K562 (cell line): ENCODE measurements around the gene DNAJC13. TPM values are rescaled to one million over a fixed set of nuclear protein-coding genes. Genes with fewer than 3 reads are reported as not detected.

Experiments
- ASH1L ChIP-seq: fragments of 450-650 bp; IDR thresholded peaks from 2 replicates; pipeline ENCODE4 v1.6.1; 2018; ENCODE audit warnings: borderline replicate concordance, mild to moderate bottlenecking, low read depth; ENCODE audit not compliant: partially characterized antibody
- CC2D1A ChIP-seq: fragments of 450-650 bp; IDR thresholded peaks from 2 replicates; pipeline ENCODE4 v1.6.1; 2017; ENCODE audit warnings: mild to moderate bottlenecking
- CLOCK ChIP-seq: fragments of 250-450 bp; sonication (Bioruptor Pico); IDR thresholded peaks from 2 replicates; pipeline ENCODE4 v1.4.0; 2020; ENCODE audit warnings: mild to moderate bottlenecking, moderate library complexity, borderline replicate concordance
- CTBP1 ChIP-seq: fragments of 450-650 bp; IDR thresholded peaks from 2 replicates; pipeline ENCODE4 v1.6.1; 2016; ENCODE audit warnings: borderline replicate concordance
- DACH1 ChIP-seq: fragments of 450-650 bp; IDR thresholded peaks from 2 replicates; pipeline ENCODE4 v1.6.1; 2018; ENCODE audit not compliant: partially characterized antibody
- DLX4 ChIP-seq: fragments of 250-450 bp; sonication (Bioruptor Pico); IDR thresholded peaks from 2 replicates; pipeline ENCODE4 v1.6.1; 2021; ENCODE audit warnings: mild to moderate bottlenecking
- EGR1 ChIP-seq: fragments of 450-650 bp; conservative IDR thresholded peaks from 2 replicates; pipeline ENCODE4 v1.6.1; 2017; ENCODE audit warnings: mild to moderate bottlenecking
- ELK1 ChIP-seq: sonication (generic); formaldehyde crosslinking; IDR thresholded peaks from 2 replicates; pipeline ENCODE4 v1.8.1; 2022; ENCODE audit warnings: missing genetic modification reagents
- ETV5 ChIP-seq: sonication (generic); formaldehyde crosslinking; IDR thresholded peaks from 2 replicates; pipeline ENCODE4 v1.4.0; 2020; ENCODE audit warnings: low read depth, mild to moderate bottlenecking, missing genetic modification reagents
- HDAC6 ChIP-seq: IDR thresholded peaks from 2 replicates; pipeline ENCODE4 v1.6.1; 2012; ENCODE audit warnings: low read depth, mild to moderate bottlenecking, control low read depth, inconsistent platforms, low read length, moderate library complexity
- HNRNPUL1 ChIP-seq: fragments of 200-400 bp; formaldehyde crosslinking; IDR thresholded peaks from 2 replicates; pipeline ENCODE4 v1.6.1; 2017; ENCODE audit warnings: low read length
- MLX ChIP-seq, 2 experiments: fragments of 450-650 bp in 1 of 2; sonication (generic) in 1 of 2; formaldehyde crosslinking; conservative IDR thresholded peaks; 2 replicates each; pipeline versions ENCODE4 v1.4.0 to v1.8.1; 2020 to 2022; ENCODE audit warnings: mild to moderate bottlenecking in 1 of 2, missing genetic modification reagents in 1 of 2
- NR3C1 ChIP-seq: sonication (generic); formaldehyde crosslinking; IDR thresholded peaks from 2 replicates; pipeline ENCODE4 v1.8.1; 2022; ENCODE audit warnings: missing genetic modification reagents
- POLR2G ChIP-seq: fragments of 200-400 bp; formaldehyde crosslinking; IDR thresholded peaks from 2 replicates; pipeline ENCODE4 v1.6.1; 2017; ENCODE audit warnings: low read depth, mild to moderate bottlenecking, antibody characterized with exemption, low read length, moderate library complexity
- RAD21 ChIP-seq, 2 experiments: fragments of 250-450 bp in 1 of 2; fragments of 450-650 bp in 1 of 2; sonication (Bioruptor Pico) in 1 of 2; formaldehyde crosslinking in 1 of 2; IDR thresholded peaks in 1 of 2; conservative IDR thresholded peaks in 1 of 2; 2 replicates each; pipeline versions ENCODE4 v1.4.0 to v1.8.0; 2020 to 2022; ENCODE audit warnings: mild to moderate bottlenecking in 2 of 2, moderate library complexity in 1 of 2
- UBTF ChIP-seq, 2 experiments: IDR thresholded peaks; 2 replicates each; pipeline ENCODE4 v1.6.1; 2012; ENCODE audit warnings: improper control_type of control experiment in 2 of 2, low read depth in 2 of 2, low read length in 2 of 2, borderline replicate concordance in 1 of 2
- polyA plus RNA-seq, 8 experiments: library from polyadenylated mRNA; depleted of rRNA in 4 of 8; stranded (reverse) in 5 of 8; unstranded in 3 of 8; fragments of >200 nt; fragmentation: Nextera tagmentation in 2 of 8; fragmentation: Illumina TruSeq in 1 of 8; extraction: Ambion mirVana in 2 of 8; extraction: Trizol in 1 of 8; gene quantifications; 2 replicates each; pipeline versions ENCODE4 v1.2.1 to v1.2.3, GENCODE V29; 2011 to 2014; ENCODE audit warnings: inconsistent platforms in 1 of 8, missing spikeins in 1 of 8
- total RNA-seq, 7 experiments: library from RNA; depleted of rRNA in 6 of 7; stranded (reverse); fragments of >200 nt in 6 of 7; fragmentation: Illumina TruSeq in 2 of 7; extraction: Trizol in 2 of 7; gene quantifications; 2 replicates each; pipeline versions ENCODE4 v1.2.1 to v1.2.3, GENCODE V29; 2011 to 2021; ENCODE audit warnings: low replicate concordance in 1 of 7
- TF ChIP-seq, protein P1 (sequence below): sonication (generic); formaldehyde crosslinking; IDR thresholded peaks from 2 replicates; pipeline ENCODE4 v1.8.1; 2022; ENCODE audit warnings: missing genetic modification reagents

The DNAJC13 gene
- total and polyA plus RNA-seq, 9 of the 15 experiments (the other 6 are each of a cell fraction or from before 2014, with no cell fraction given) = 2.9 to 17.1 (median 10.2) TPM

GRCh38 chr3:132416807-132417694, at the start of gene DNAJC13 (continued):
- TF ChIP-seq CLOCK (CRISPR knock-in tag) (no peak), DACH1 (peak; percentile 92), DLX4 (CRISPR knock-in tag) (no peak), ASH1L (no peak), ETV5 (CRISPR knock-in tag) (no peak), UBTF (IDR thresholded peaks at IDR 0.05; ENCODE audit: borderline replicate concordance in 1 of 2, low read depth in 2 of 2, low read length in 2 of 2) (no peak), HNRNPUL1 (no peak), CC2D1A (no peak), POLR2G (peak; percentile 83), ELK1 (CRISPR knock-in tag) (no peak), RAD21 (CRISPR knock-in tag; conservative IDR thresholded peaks at IDR 0.05 in 1 of 2, IDR thresholded peaks at IDR 0.05 in 1 of 2) (no peak), CTBP1 (peak; percentile 20; the same call in 1 of the 2 replicates), MLX (CRISPR knock-in tag; conservative IDR thresholded peaks at IDR 0.05) (no peak), HDAC6 (no peak), NR3C1 (CRISPR knock-in tag) (no peak), EGR1 (peak; percentile 71; the same call in 1 of the 2 replicates)
- TF ChIP-seq, protein P1, sequence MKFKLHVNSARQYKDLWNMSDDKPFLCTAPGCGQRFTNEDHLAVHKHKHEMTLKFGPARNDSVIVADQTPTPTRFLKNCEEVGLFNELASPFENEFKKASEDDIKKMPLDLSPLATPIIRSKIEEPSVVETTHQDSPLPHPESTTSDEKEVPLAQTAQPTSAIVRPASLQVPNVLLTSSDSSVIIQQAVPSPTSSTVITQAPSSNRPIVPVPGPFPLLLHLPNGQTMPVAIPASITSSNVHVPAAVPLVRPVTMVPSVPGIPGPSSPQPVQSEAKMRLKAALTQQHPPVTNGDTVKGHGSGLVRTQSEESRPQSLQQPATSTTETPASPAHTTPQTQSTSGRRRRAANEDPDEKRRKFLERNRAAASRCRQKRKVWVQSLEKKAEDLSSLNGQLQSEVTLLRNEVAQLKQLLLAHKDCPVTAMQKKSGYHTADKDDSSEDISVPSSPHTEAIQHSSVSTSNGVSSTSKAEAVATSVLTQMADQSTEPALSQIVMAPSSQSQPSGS (CRISPR knock-in tag) = no peak
